PC-9 (cell line): ENCODE data around the gene ZBTB7A.

Source experiments
- EZH2 ChIP-seq: fragments of 200-600 bp; sonication (generic); IDR thresholded peaks from 2 replicates; pipeline ENCODE4 v1.8.0; 2017; ENCODE audit warnings: antibody characterized with exemption, low read depth
- TF ChIP-seq, protein P1 (sequence below): fragments of 200-600 bp; sonication (generic); conservative IDR thresholded peaks from 2 replicates; pipeline ENCODE4 v1.6.1; 2017; ENCODE audit warnings: mixed run types, antibody characterized with exemption, mild to moderate bottlenecking, moderate library complexity

DNA sequence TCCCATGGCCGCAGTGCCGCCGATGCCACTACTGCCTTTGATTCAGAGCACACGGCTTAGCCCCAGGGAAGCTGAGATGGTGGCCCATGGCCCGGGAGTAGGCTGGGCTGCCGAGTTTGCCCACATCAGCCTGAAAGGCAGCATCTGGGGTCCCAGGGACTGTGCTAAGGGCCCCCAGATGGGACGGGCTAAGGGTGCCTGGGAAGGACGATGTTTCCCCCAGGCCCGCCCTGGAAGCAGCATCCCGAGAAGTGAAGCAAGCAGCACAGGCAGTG lies 34.7 kb upstream of the ZBTB7A start:
- TF ChIP-seq, protein P1, sequence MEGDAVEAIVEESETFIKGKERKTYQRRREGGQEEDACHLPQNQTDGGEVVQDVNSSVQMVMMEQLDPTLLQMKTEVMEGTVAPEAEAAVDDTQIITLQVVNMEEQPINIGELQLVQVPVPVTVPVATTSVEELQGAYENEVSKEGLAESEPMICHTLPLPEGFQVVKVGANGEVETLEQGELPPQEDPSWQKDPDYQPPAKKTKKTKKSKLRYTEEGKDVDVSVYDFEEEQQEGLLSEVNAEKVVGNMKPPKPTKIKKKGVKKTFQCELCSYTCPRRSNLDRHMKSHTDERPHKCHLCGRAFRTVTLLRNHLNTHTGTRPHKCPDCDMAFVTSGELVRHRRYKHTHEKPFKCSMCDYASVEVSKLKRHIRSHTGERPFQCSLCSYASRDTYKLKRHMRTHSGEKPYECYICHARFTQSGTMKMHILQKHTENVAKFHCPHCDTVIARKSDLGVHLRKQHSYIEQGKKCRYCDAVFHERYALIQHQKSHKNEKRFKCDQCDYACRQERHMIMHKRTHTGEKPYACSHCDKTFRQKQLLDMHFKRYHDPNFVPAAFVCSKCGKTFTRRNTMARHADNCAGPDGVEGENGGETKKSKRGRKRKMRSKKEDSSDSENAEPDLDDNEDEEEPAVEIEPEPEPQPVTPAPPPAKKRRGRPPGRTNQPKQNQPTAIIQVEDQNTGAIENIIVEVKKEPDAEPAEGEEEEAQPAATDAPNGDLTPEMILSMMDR, result no peak
- no peak for TF ChIP-seq EZH2
